Endodermal cell (in vitro differentiated cells): ENCODE measurements around the gene CDK15. TPM values are rescaled to one million over a fixed set of nuclear protein-coding genes. Genes with fewer than 3 reads are reported as not detected.
A peak's percentile ranks its signal among the peaks of the same experiment; 100 is the strongest.

Source experiments
- DNase-seq: peaks from one replicate; pipeline ENCODE4 v3.0.0-alpha.2; 2017
- H3K27ac ChIP-seq: 2 replicates; pipeline ENCODE4 v1.5.1; 2013; ENCODE audit warnings: mild to moderate bottlenecking, low read depth, low read length, moderate library complexity
- H3K27me3 ChIP-seq: 2 replicates; pipeline ENCODE4 v1.6.1; 2013; ENCODE audit warnings: mild to moderate bottlenecking, low read length, moderate library complexity; ENCODE audit not compliant: insufficient read depth, control insufficient read depth, poor library complexity, severe bottlenecking
- H3K36me3 ChIP-seq: 2 replicates; pipeline ENCODE4 v1.7.0; 2013; ENCODE audit warnings: mild to moderate bottlenecking, low read length, moderate library complexity; ENCODE audit not compliant: control insufficient read depth, insufficient read depth
- H3K4me1 ChIP-seq: one replicate; pipeline ENCODE4 v1.7.0; 2013; ENCODE audit warnings: low read length; ENCODE audit not compliant: control insufficient read depth, insufficient read depth
- H3K4me3 ChIP-seq: 2 replicates; pipeline ENCODE4 v1.5.1; 2013; ENCODE audit warnings: mild to moderate bottlenecking, low read length, moderate library complexity
- H3K9ac ChIP-seq: 2 replicates; pipeline ENCODE4 v1.6.1; 2013; ENCODE audit warnings: mild to moderate bottlenecking, low read length, moderate library complexity; ENCODE audit not compliant: poor library complexity, severe bottlenecking; ENCODE audit errors: extremely low read depth
- H3K9me3 ChIP-seq: 2 replicates; pipeline ENCODE4 v1.6.1; 2013; ENCODE audit warnings: mild to moderate bottlenecking, low read length, moderate library complexity; ENCODE audit not compliant: control insufficient read depth
- H3K27ac Mint-ChIP-seq: 2 replicates; pipeline ENCODE4 v1.8.0; 2020; ENCODE audit warnings: mixed read lengths
- H3K27me3 Mint-ChIP-seq: 2 replicates; pipeline ENCODE4 v1.8.0; 2021; ENCODE audit warnings: mild to moderate bottlenecking, mixed read lengths; ENCODE audit not compliant: insufficient read depth
- H3K36me3 Mint-ChIP-seq: 2 replicates; pipeline ENCODE4 v1.8.0; 2020; ENCODE audit warnings: low read depth, mixed read lengths
- H3K4me1 Mint-ChIP-seq: 2 replicates; pipeline ENCODE4 v1.8.0; 2020; ENCODE audit warnings: mixed read lengths
- H3K4me3 Mint-ChIP-seq: 2 replicates; pipeline ENCODE4 v1.8.0; 2020; ENCODE audit warnings: mild to moderate bottlenecking, moderate library complexity, mixed read lengths
- H3K9me3 Mint-ChIP-seq: 2 replicates; pipeline ENCODE4 v1.8.0; 2020; ENCODE audit warnings: mild to moderate bottlenecking, mixed read lengths
- WGBS, 2 experiments: methylation state at CpG; one replicate each; pipeline versions ENCODE4 v1.1.5 to v1.1.7; 2013; ENCODE audit warnings: missing lambda C conversion rate in 2 of 2, mixed read lengths in 1 of 2; ENCODE audit not compliant: insufficient coverage in 1 of 2, insufficient read length in 1 of 2; 5-methylcytosine and 5-hydroxymethylcytosine counted together
- long read RNA-seq, 4 experiments: library from polyadenylated mRNA in 2 of 4; library from RNA in 1 of 4; library from capped mRNA in 1 of 4; stranded (forward) in 3 of 4; unstranded in 1 of 4; transcript quantifications; one replicate each; pipeline ENCODE4 v2.0.0, GENCODE V29; 2020 to 2021; ENCODE audit warnings: inconsistent platforms in 1 of 4
- polyA plus RNA-seq, 2 experiments: library from polyadenylated mRNA; stranded (reverse); fragments of 50-300 nt; gene quantifications; one replicate each; pipeline ENCODE4 v1.2.3, GENCODE V29; 2013
- total RNA-seq, 2 donors: library from RNA; stranded (reverse); fragmentation: NEBNext Ultra II Directional in 1 of 2; extraction: Animal tissue kit (Norgen Biotek cat#: 25700) in 1 of 2; gene quantifications; 2 replicates in 1 of 2; 3 replicates in 1 of 2; pipeline ENCODE4 v1.2.1, GENCODE V29; 2021
- TF ChIP-seq, protein P1 (sequence below): fragments of 200-600 bp; sonication (generic); conservative IDR thresholded peaks from 2 replicates; pipeline ENCODE4 v1.5.0; 2021; ENCODE audit warnings: antibody characterized with exemption, mild to moderate bottlenecking

Gene CDK15
- under 1 TPM in 1 of 2 donors, not detected in 1; 0.35 TPM for total RNA-seq
- polyA plus RNA-seq (2013, experiment 1 of 2) = 0.07 TPM
- polyA plus RNA-seq (2013, experiment 2 of 2) = not detected
- long read RNA-seq, experiment 1, partial matches to known transcripts = 0 of 1 reads
- long read RNA-seq, experiment 1, other reads (novel, unspliced or antisense) = 1 of 1 reads
- long read RNA-seq, experiment 2 = 0 reads
- long read RNA-seq, experiment 3 = 0 reads
- long read RNA-seq, experiment 4, partial matches to known transcripts = 0 of 1 reads
- long read RNA-seq, experiment 4, other reads (novel, unspliced or antisense) = 1 of 1 reads

- TF ChIP-seq, protein P1, sequence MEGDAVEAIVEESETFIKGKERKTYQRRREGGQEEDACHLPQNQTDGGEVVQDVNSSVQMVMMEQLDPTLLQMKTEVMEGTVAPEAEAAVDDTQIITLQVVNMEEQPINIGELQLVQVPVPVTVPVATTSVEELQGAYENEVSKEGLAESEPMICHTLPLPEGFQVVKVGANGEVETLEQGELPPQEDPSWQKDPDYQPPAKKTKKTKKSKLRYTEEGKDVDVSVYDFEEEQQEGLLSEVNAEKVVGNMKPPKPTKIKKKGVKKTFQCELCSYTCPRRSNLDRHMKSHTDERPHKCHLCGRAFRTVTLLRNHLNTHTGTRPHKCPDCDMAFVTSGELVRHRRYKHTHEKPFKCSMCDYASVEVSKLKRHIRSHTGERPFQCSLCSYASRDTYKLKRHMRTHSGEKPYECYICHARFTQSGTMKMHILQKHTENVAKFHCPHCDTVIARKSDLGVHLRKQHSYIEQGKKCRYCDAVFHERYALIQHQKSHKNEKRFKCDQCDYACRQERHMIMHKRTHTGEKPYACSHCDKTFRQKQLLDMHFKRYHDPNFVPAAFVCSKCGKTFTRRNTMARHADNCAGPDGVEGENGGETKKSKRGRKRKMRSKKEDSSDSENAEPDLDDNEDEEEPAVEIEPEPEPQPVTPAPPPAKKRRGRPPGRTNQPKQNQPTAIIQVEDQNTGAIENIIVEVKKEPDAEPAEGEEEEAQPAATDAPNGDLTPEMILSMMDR = no peak
- Histone ChIP-seq H3K27me3 (no peaks in the 10 kb centered on the region), H3K36me3 (no peaks in the 10 kb centered on the region), H3K9me3 (no peaks in the 10 kb centered on the region), H3K4me3 (no peak within 1 kb of the TSS), H3K27ac (no peak within 1 kb of the TSS), H3K9ac (no peak within 1 kb of the TSS), H3K4me1 (peaks cover 9% of the 10 kb centered on the region)
- Mint-ChIP-seq H3K27ac (peak within 1 kb of the TSS; percentile 32), H3K4me3 (no peak within 1 kb of the TSS), H3K9me3 (no peaks in the 10 kb centered on the region), H3K27me3 (no peaks in the 10 kb centered on the region), H3K36me3 (no peaks in the 10 kb centered on the region), H3K4me1 (peaks cover 19% of the 10 kb centered on the region)
- 82 to 89% methylated on average over 7 to 10 of the region's 10 CpGs for WGBS, 2 experiments
- DNase-seq = no peak
Measured at GRCh38 chr2:201806442-201807170, at the start of gene CDK15. Gene CDK15, plus strand, starts transcription at chr2:201806537. Its CDS starts 128 bp downstream, at chr2:201806665.

DNA sequence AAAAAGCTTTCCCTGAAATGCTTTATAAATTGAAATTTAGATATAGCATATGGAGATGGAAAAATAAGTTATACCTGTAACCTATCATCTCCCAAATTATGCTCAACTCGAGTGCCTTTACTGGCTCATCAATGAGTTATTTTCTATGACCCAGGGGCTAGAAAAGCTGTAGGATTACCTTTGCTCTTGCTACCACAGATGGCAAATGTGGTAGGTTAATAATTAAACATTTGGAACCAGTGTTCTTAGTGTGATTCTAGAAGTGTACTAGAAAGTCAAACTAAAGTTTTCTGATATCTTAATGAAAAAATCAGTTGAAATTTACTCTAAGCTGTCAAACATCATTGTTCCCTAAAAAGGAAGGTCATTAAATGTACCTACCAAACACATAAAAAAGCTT lies 48.1 kb upstream of the CDK15 start:
- H3K9ac ChIP-seq = no peak overlapping the region

DNA sequence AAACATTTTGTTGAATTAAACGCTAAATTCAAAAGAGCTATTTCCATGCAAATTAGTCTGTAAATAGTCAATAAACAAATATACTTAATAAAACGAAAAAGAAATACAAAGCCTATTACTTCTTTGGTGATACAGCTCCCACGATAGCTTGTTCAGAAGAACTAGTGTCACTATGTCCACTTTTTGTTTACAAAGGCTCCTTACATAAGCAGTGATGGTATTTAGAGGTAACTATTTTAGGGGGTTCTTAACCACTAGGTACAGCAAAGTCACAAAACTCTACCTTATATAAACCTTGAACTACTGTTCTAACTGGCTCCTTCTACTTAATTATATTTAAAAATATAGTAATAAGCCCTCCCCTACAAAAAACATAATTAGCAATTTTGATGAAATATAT lies 47.5 kb upstream of the CDK15 start:
- DNase-seq = no peak
- Mint-ChIP-seq H3K9me3 (no peaks in the 10 kb centered on the region), H3K27ac (no peak overlapping the region), H3K4me3 (no peak overlapping the region), H3K4me1 (peaks cover 15% of the 10 kb centered on the region), H3K36me3 (peaks cover 41% of the 10 kb centered on the region), H3K27me3 (peaks cover 2% of the 10 kb centered on the region)
- Histone ChIP-seq H3K27ac (no peak overlapping the region), H3K9me3 (no peaks in the 10 kb centered on the region), H3K36me3 (peaks cover 75% of the 10 kb centered on the region), H3K4me1 (peaks cover 5% of the 10 kb centered on the region), H3K9ac (no peak overlapping the region), H3K27me3 (no peaks in the 10 kb centered on the region), H3K4me3 (no peak overlapping the region)
- TF ChIP-seq, protein P1 = no peak
- 93 to 100% methylated on average over 1 to 3 of the region's 3 CpGs for WGBS, 2 experiments

More for the DNA sequence above, 48.1 kb upstream of the CDK15 start:
- Histone ChIP-seq H3K4me3 (no peak overlapping the region), H3K9me3 (no peaks in the 10 kb centered on the region), H3K27ac (no peak overlapping the region), H3K4me1 (peaks cover 5% of the 10 kb centered on the region), H3K27me3 (no peaks in the 10 kb centered on the region), H3K36me3 (peaks cover 69% of the 10 kb centered on the region)
- H3K9me3 Mint-ChIP-seq = no peaks in the 10 kb centered on the region
- H3K27me3 Mint-ChIP-seq = peaks cover 2% of the 10 kb centered on the region
- H3K4me3 Mint-ChIP-seq = no peak overlapping the region
- DNase-seq = no peak
- TF ChIP-seq, protein P1 = no peak
- no peak overlapping the region for H3K27ac Mint-ChIP-seq
- peaks cover 38% of the 10 kb centered on the region for H3K36me3 Mint-ChIP-seq
- 0% methylated on average over 1 of the region's 1 CpG; no CpG with 5 or more reads in 1 of the 2 experiments for WGBS, 2 experiments
- H3K4me1 Mint-ChIP-seq = peaks cover 19% of the 10 kb centered on the region
